Epithelial cell of proximal tubule (primary cell): ENCODE results near the gene ADARB2. TPM values are rescaled to one million over a fixed set of nuclear protein-coding genes. Genes with fewer than 3 reads are reported as not detected.

ENCODE experiments used
- DNase-seq: peaks from one replicate; pipeline ENCODE4 v3.0.0-alpha.2; 2011; ENCODE audit warnings: low read depth
- H3K4me3 ChIP-seq: 2 replicates; pipeline ENCODE4 v1.5.1; 2011; ENCODE audit warnings: low read depth, mild to moderate bottlenecking, low read length
- CTCF ChIP-seq: conservative IDR thresholded peaks from 2 replicates; pipeline ENCODE4 v1.5.1; 2012; ENCODE audit warnings: low read depth, mild to moderate bottlenecking, low read length
- total RNA-seq: library from RNA; depleted of rRNA; stranded (reverse); fragments of >200 nt; gene quantifications from 2 replicates; pipeline ENCODE4 v1.2.3, GENCODE V29; 2015

The ADARB2 gene
- total RNA-seq, 1 donor from 2014 or later = 0.63 TPM

- H3K4me3 ChIP-seq = no peak overlapping the region
- TF ChIP-seq CTCF = no peak
- DNase-seq = no peak
Measured at GRCh38 chr10:1708746-1709145, 28.6 kb downstream of the ADARB2 start.

- H3K4me3 ChIP-seq = no peak overlapping the region
- TF ChIP-seq CTCF = no peak
- DNase-seq = no peak
Measured at GRCh38 chr10:1706711-1707110, 30.6 kb downstream of the ADARB2 start.

GRCh38 chr10:1706256-1706655 is 31.1 kb downstream of the ADARB2 start:
- no peak for DNase-seq
- TF ChIP-seq CTCF = no peak
- H3K4me3 ChIP-seq = no peak overlapping the region

- no peak for TF ChIP-seq CTCF
- no peak overlapping the region for H3K4me3 ChIP-seq
- no peak for DNase-seq
Measured at GRCh38 chr10:1698185-1698584, 39.1 kb downstream of the ADARB2 start.

- no peak for TF ChIP-seq CTCF
- DNase-seq = no peak
- H3K4me3 ChIP-seq = no peak overlapping the region
Measured at GRCh38 chr10:1696106-1696505, 41.2 kb downstream of the ADARB2 start.

GRCh38 chr10:1690086-1690485 is 47.2 kb downstream of the ADARB2 start:
- TF ChIP-seq CTCF = no peak
- H3K4me3 ChIP-seq = no peak overlapping the region
- no peak for DNase-seq

- no peak overlapping the region for H3K4me3 ChIP-seq
- DNase-seq = no peak
Measured at GRCh38 chr10:1688531-1688930, 48.8 kb downstream of the ADARB2 start.

More at GRCh38 chr10:1688531-1688930, 48.8 kb downstream of the ADARB2 start:
- no peak for TF ChIP-seq CTCF
